GM20000 (cell line): ENCODE results near the gene GINS1.

ENCODE experiments used
- DNase-seq: peaks from one replicate; pipeline ENCODE4 v3.0.0; 2012; ENCODE audit warnings: low spot score
- CTCF ChIP-seq: IDR thresholded peaks from 2 replicates; pipeline ENCODE4 v1.5.1; 2012; ENCODE audit warnings: mild to moderate bottlenecking, control low read depth; ENCODE audit errors: extremely low read depth, missing control alignments

The GINS1 gene

GRCh38 chr20:25464501-25465242 is 57.2 kb downstream of the GINS1 start:
- no peak for DNase-seq
- no peak for TF ChIP-seq CTCF

- no peak for DNase-seq
- TF ChIP-seq CTCF, result no peak
Measured at GRCh38 chr20:25465243-25466135, 58.0 kb downstream of the GINS1 start.

GRCh38 chr20:25466846-25467245 is 59.4 kb downstream of the GINS1 start:
- no peak for TF ChIP-seq CTCF
- DNase-seq, result no peak

GRCh38 chr20:25467441-25467840 is 60.0 kb downstream of the GINS1 start:
- DNase-seq, result no peak
- no peak for TF ChIP-seq CTCF

- no peak for TF ChIP-seq CTCF
- no peak for DNase-seq
Measured at GRCh38 chr20:25468126-25469075, 60.9 kb downstream of the GINS1 start.

- TF ChIP-seq CTCF, result no peak
- no peak for DNase-seq
Measured at GRCh38 chr20:25469558-25469957, 62.1 kb downstream of the GINS1 start.
